GM23248 (cell line): ENCODE data around the gene ADCK2. TPM values are rescaled to one million over a fixed set of nuclear protein-coding genes. Genes with fewer than 3 reads are reported as not detected.

Source experiments
- DNase-seq: peaks from one replicate; pipeline ENCODE4 v3.0.0-alpha.2; 2015
- H2AFZ ChIP-seq: fragments of 200-600 bp; sonication (generic); 2 replicates; pipeline ENCODE4 v1.6.1; 2016; ENCODE audit warnings: antibody characterized with exemption
- H3F3A ChIP-seq: fragments of 200-600 bp; sonication (generic); 2 replicates; pipeline ENCODE4 v1.6.1; 2016; ENCODE audit warnings: mild to moderate bottlenecking, antibody characterized with exemption, mixed run types; ENCODE audit not compliant: insufficient read depth
- H3K27ac ChIP-seq: fragments of 200-600 bp; sonication (generic); 2 replicates; pipeline ENCODE4 v1.5.1; 2016; ENCODE audit warnings: mild to moderate bottlenecking
- H3K27me3 ChIP-seq: fragments of 200-600 bp; sonication (generic); replicated peaks from 2 replicates; pipeline ENCODE4 v1.6.1; 2016; ENCODE audit warnings: mild to moderate bottlenecking; ENCODE audit not compliant: insufficient read depth
- H3K36me3 ChIP-seq: fragments of 200-600 bp; sonication (generic); 2 replicates; pipeline ENCODE4 v1.6.1; 2016; ENCODE audit warnings: low read depth, mild to moderate bottlenecking
- H3K4me1 ChIP-seq: fragments of 200-600 bp; sonication (generic); 2 replicates; pipeline ENCODE4 v1.6.1; 2016; ENCODE audit warnings: mild to moderate bottlenecking; ENCODE audit not compliant: insufficient read depth
- H3K4me2 ChIP-seq: fragments of 200-600 bp; sonication (generic); one replicate; pipeline ENCODE4 v1.6.1; 2016; ENCODE audit warnings: mild to moderate bottlenecking; ENCODE audit not compliant: unreplicated experiment
- H3K4me3 ChIP-seq: fragments of 200-600 bp; sonication (generic); 2 replicates; pipeline ENCODE4 v1.5.1; 2016; ENCODE audit warnings: mild to moderate bottlenecking
- H3K79me2 ChIP-seq: fragments of 200-600 bp; sonication (generic); 2 replicates; pipeline ENCODE4 v1.6.1; 2016; ENCODE audit warnings: mild to moderate bottlenecking; ENCODE audit not compliant: insufficient read depth
- H3K9ac ChIP-seq: fragments of 200-600 bp; sonication (generic); 2 replicates; pipeline ENCODE4 v1.6.1; 2016; ENCODE audit warnings: mild to moderate bottlenecking
- H3K9me2 ChIP-seq: fragments of 200-600 bp; sonication (generic); 2 replicates; pipeline ENCODE4 v1.6.1; 2016; ENCODE audit warnings: mixed run types, mild to moderate bottlenecking, moderate library complexity; ENCODE audit not compliant: insufficient read depth
- H3K9me3 ChIP-seq: fragments of 200-600 bp; sonication (generic); one replicate; pipeline ENCODE4 v1.6.1; 2017; ENCODE audit warnings: low read depth
- H4K20me1 ChIP-seq: fragments of 200-600 bp; sonication (generic); 2 replicates; pipeline ENCODE4 v1.6.0; 2016; ENCODE audit not compliant: insufficient read depth
- EZH2 ChIP-seq: fragments of 200-600 bp; sonication (generic); IDR thresholded peaks from 2 replicates; pipeline ENCODE4 v1.6.1; 2018; ENCODE audit warnings: antibody characterized with exemption, mild to moderate bottlenecking; ENCODE audit not compliant: insufficient read depth, poor library complexity, severe bottlenecking
- EZH2phosphoT487 ChIP-seq: fragments of 200-600 bp; sonication (generic); IDR thresholded peaks from 2 replicates; pipeline ENCODE4 v1.6.1; 2018; ENCODE audit warnings: antibody characterized with exemption, moderate library complexity, mild to moderate bottlenecking, low read depth; ENCODE audit not compliant: insufficient read depth
- WGBS, 2 experiments: methylation state at CpG; one replicate each; pipeline ENCODE4 v1.1.6; 2015 to 2017; ENCODE audit warnings: low lambda C conversion rate in 2 of 2, low coverage in 1 of 2; ENCODE audit errors: missing lambda C conversion rate in 2 of 2; 5-methylcytosine and 5-hydroxymethylcytosine counted together
- in situ Hi-C: fragments of 300-500 bp; cut with MboI; formaldehyde crosslinking; loops from 2 replicates; pipeline ENCODE4 v1.15.0; 2020
- polyA plus RNA-seq: library from polyadenylated mRNA; unstranded; fragments of >200 nt; fragmentation: Nextera tagmentation; extraction: Ambion mirVana; gene quantifications from 2 replicates; pipeline ENCODE4 v1.2.1, GENCODE V29; 2016
- small RNA-seq: library from RNA; depleted of rRNA; stranded (forward); fragments of <200 nt; gene quantifications from one replicate; pipeline ENCODE3, GENCODE V24; 2014; ENCODE audit warnings: low read depth, low replicate concordance
- total RNA-seq: library from RNA; depleted of rRNA; stranded (reverse); fragments of >200 nt; shearing (Covaris generic); gene quantifications from 2 replicates; pipeline ENCODE4 v1.2.3, GENCODE V29; 2014; rRNA removed

Gene ADCK2
- total and polyA plus RNA-seq, 2 experiments from 2014 or later, result 10.0 to 27.1 TPM

DNA sequence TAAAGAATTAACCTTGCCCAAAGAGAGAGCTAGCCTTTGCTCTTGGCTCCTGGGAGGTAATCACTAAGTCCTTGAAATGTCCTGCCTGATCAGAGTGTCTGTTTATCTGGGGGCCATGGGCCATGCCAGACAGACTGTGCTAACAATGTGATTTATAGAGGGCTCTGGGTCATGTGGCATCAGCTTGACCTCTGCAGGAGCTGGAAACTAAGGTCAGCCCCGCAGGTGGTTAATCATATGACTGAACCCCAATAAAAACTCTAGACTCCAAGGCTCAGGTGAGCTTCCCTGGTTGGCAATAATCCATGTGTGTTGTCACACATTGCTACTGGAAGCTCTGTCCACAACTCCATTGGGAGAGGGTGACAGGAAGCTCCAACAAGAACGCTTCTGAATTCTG, 71.3 kb downstream of the ADCK2 start:
- H3K9me3 ChIP-seq, result no peaks in the 10 kb centered on the region
- H3K9ac ChIP-seq, result no peak overlapping the region
- TF ChIP-seq EZH2phosphoT487 (no peak), EZH2 (no peak)
- peaks cover 15% of the 10 kb centered on the region for H3K36me3 ChIP-seq
- H3K4me3 ChIP-seq, result no peak overlapping the region
- no peaks in the 10 kb centered on the region for H3F3A ChIP-seq
- no peaks in the 10 kb centered on the region for H3K4me1 ChIP-seq
- H3K79me2 ChIP-seq, result no peaks in the 10 kb centered on the region
- H2AFZ ChIP-seq, result no peak overlapping the region
- no peak for DNase-seq
- 100% methylated on average over 2 of the region's 2 CpGs for WGBS, 2 experiments
- no peaks in the 10 kb centered on the region for H4K20me1 ChIP-seq
- no peak overlapping the region for H3K4me2 ChIP-seq
- in situ Hi-C loops, result no loop called here
- H3K27ac ChIP-seq, result no peak overlapping the region
- H3K9me2 ChIP-seq, result no peaks in the 10 kb centered on the region
- H3K27me3 ChIP-seq, result no peaks in the 10 kb centered on the region

Small RNA genes within 50 kb of the gene (small RNA-seq; reads per million reads assigned to genes)
- not detected for gene RN7SL771P

Other genes with a start within 250 kb of the ADCK2 start
- gene MKRN1, start 193.4 kb upstream of the ADCK2 start, total RNA-seq, result 68.8 and 72.7 TPM in 2 replicates
- 71.5 and 71.7 TPM in 2 replicates for gene MKRN1, start 193.4 kb upstream of the ADCK2 start, polyA plus RNA-seq
- gene DENND2A, start 32.1 kb upstream of the ADCK2 start, total RNA-seq, result 2.2 and 2.4 TPM in 2 replicates
- gene DENND2A, start 32.1 kb upstream of the ADCK2 start, polyA plus RNA-seq, result 0.78 and 1.6 TPM in 2 replicates
- 236 and 324 TPM in 2 replicates for gene NDUFB2, start 23.8 kb downstream of the ADCK2 start, total RNA-seq
- gene NDUFB2, start 23.8 kb downstream of the ADCK2 start, polyA plus RNA-seq, result 411 and 432 TPM in 2 replicates